ENCODE results near the gene FGG. TPM values are rescaled to one million over a fixed set of nuclear protein-coding genes. Genes with fewer than 3 reads are reported as not detected.

FGG gene
- total and polyA plus RNA-seq, 2 of the 8 experiments (the other 6 are each of a cell fraction or from before 2014, with no cell fraction given): not detected

DNA sequence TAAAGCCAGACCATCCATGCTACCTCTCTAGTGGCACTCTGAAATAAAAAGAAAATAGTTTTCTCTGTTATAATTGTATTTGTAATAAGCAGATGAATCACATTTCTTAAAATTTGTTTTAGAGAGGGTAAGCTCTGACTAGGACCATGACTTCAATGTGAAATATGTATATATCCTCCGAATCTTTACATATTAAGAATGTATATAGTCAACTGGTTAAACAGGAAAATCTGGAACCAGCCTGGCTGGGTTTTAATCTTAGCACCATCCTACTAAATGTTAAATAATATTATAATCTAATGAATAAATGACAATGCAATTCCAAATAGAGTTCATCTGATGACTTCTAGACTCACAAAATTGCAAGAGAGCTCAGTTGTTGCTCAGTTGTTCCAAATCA is 48.1 kb downstream of the FGG start:
- Histone ChIP-seq H2AFZ (ENCODE audit: low read length) (no peak overlapping the region), H3K79me2 (ENCODE audit: control insufficient read depth in 1 of 2, insufficient read depth in 2 of 2, low read length in 2 of 2) (no peaks in the 10 kb centered on the region), H2BK12ac (ENCODE audit: low read depth, low read length) (no peak overlapping the region), H3K4me3 (ENCODE audit: extremely low read depth in 1 of 4, insufficient read depth in 2 of 4, low read depth in 3 of 4, low read length in 4 of 4) (no peak overlapping the region), H3K23me2 (ENCODE audit: low read depth, low read length) (no peaks in the 10 kb centered on the region), H2BK20ac (ENCODE audit: low read length) (no peak overlapping the region), H3K4me1 (replicated peaks in 1 of 4; ENCODE audit: control insufficient read depth in 3 of 4, insufficient read depth in 4 of 4, low read length in 3 of 4) (no peaks in the 10 kb centered on the region), H3K36me3 (ENCODE audit: control insufficient read depth in 2 of 4, insufficient read depth in 4 of 4, low read length in 3 of 4) (no peaks in the 10 kb centered on the region), H2BK120ac (replicated peaks; ENCODE audit: low read depth, low read length) (no peak overlapping the region), H3K23ac (ENCODE audit: insufficient read length) (no peak overlapping the region), H2AK5ac (ENCODE audit: low read depth, low read length) (no peak overlapping the region), H3K9me3 (ENCODE audit: insufficient read depth in 2 of 2, low read depth in 1 of 2, low read length in 1 of 2) (no peaks in the 10 kb centered on the region), H4K5ac (ENCODE audit: insufficient read length, low read depth, low read length) (no peak overlapping the region), H4K20me1 (replicated peaks in 1 of 2; ENCODE audit: control insufficient read depth in 1 of 2, insufficient read depth in 2 of 2, low read length in 2 of 2) (no peaks in the 10 kb centered on the region), H3K79me1 (ENCODE audit: low read depth, low read length) (no peaks in the 10 kb centered on the region), H3K27ac (ENCODE audit: low read depth, low read length) (no peak overlapping the region), H4K91ac (replicated peaks; ENCODE audit: insufficient read length, low read length) (no peak overlapping the region), H3K14ac (ENCODE audit: insufficient read length) (no peak overlapping the region), H2BK15ac (ENCODE audit: low read length) (no peak overlapping the region), H3K18ac (ENCODE audit: extremely low read depth, low read length) (no peak overlapping the region), H3K56ac (replicated peaks; ENCODE audit: insufficient read length, low read depth, low read length) (no peak overlapping the region), H3K4me2 (ENCODE audit: insufficient read depth in 1 of 2, low read depth in 2 of 2, low read length in 2 of 2) (no peak overlapping the region), H2BK5ac (ENCODE audit: low read depth, low read length) (no peak overlapping the region), H3K27me3 (replicated peaks in 1 of 4; ENCODE audit: control insufficient read depth in 3 of 4, extremely low read depth in 1 of 4, insufficient read depth in 3 of 4, low read length in 3 of 4) (no peaks in the 10 kb centered on the region), H3K9ac (replicated peaks in 1 of 4; ENCODE audit: extremely low read depth in 1 of 4, low read depth in 3 of 4, low read length in 3 of 4) (no peak overlapping the region), H3K4ac (replicated peaks; ENCODE audit: insufficient read length, low read depth, low read length) (no peak overlapping the region), H4K8ac (ENCODE audit: extremely low read depth, insufficient read depth, low read length) (no peak overlapping the region)
- DNase-seq (ENCODE audit: low read depth in 1 of 2, low spot score in 2 of 2): no peak
- ChIA-PET CTCF (ENCODE audit: partially characterized antibody) (interaction anchor here (1.4 to 6.7 kb wide), 5 partner anchors 9 to 60 kb away, joined by 3 to 47 read pairs (median 5); no protein-coding TSS in a partner anchor), POLR2A (ENCODE audit: partially characterized antibody) (no interaction called here)
- WGBS, 2 experiments (ENCODE audit: extremely low coverage in 1 of 2, insufficient coverage in 1 of 2, insufficient read length in 1 of 2, insufficient replicate concordance in 2 of 2, low coverage in 1 of 2, low lambda C conversion rate in 2 of 2, missing lambda C conversion rate in 1 of 2): 89% methylated on average over 1 of the region's 1 CpG; no CpG with 5 or more reads in 1 of the 2 experiments
- no peak for FAIRE-seq
- TF ChIP-seq TEAD4 (IDR thresholded peaks at IDR 0.05; ENCODE audit: low read depth, low read length) (no peak), GTF2F1 (IDR thresholded peaks at IDR 0.05; ENCODE audit: borderline replicate concordance, low read depth, low read length) (no peak), JUN (IDR thresholded peaks at IDR 0.05; ENCODE audit: low read depth, low read length) (no peak), KDM4A (IDR thresholded peaks at IDR 0.05; ENCODE audit: low read depth, low read length, severe bottlenecking) (no peak), SAP30 (IDR thresholded peaks at IDR 0.05; ENCODE audit: insufficient read depth, insufficient replicate concordance, low read length) (no peak), BCL11A (IDR thresholded peaks at IDR 0.05; ENCODE audit: low read depth in 2 of 2, low read length in 2 of 2) (no peak), RBBP5 (IDR thresholded peaks at IDR 0.05; ENCODE audit: borderline replicate concordance, low read depth, low read length) (no peak), EZH2 (IDR thresholded peaks at IDR 0.05; ENCODE audit: low read depth, low read length, severe bottlenecking) (no peak), HDAC6 (IDR thresholded peaks at IDR 0.05; ENCODE audit: low read depth, low read length) (no peak), YY1 (IDR thresholded peaks at IDR 0.05; ENCODE audit: low read depth, low read length) (no peak), RAD21 (IDR thresholded peaks at IDR 0.05 in 1 of 2, conservative IDR thresholded peaks at IDR 0.05 in 1 of 2; ENCODE audit: low read depth in 2 of 2, low read length in 2 of 2) (no peak), NANOG (IDR thresholded peaks at IDR 0.05; ENCODE audit: insufficient read depth, low read depth, low read length, poor library complexity, severe bottlenecking) (no peak)
- TF ChIP-seq, protein P1, sequence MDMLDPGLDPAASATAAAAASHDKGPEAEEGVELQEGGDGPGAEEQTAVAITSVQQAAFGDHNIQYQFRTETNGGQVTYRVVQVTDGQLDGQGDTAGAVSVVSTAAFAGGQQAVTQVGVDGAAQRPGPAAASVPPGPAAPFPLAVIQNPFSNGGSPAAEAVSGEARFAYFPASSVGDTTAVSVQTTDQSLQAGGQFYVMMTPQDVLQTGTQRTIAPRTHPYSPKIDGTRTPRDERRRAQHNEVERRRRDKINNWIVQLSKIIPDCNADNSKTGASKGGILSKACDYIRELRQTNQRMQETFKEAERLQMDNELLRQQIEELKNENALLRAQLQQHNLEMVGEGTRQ (IDR thresholded peaks at IDR 0.05; ENCODE audit: low read length): no peak

Measured in H1 (cell line).